Fibroblast of lung (primary cell): ENCODE results near the gene SGPL1.

Experiments
- CTCF ChIP-seq, 2 donors: IDR thresholded peaks in 1 of 2; conservative IDR thresholded peaks in 1 of 2; 1 replicate in 1 of 2; 2 replicates in 1 of 2; pipeline ENCODE4 v1.5.1; 2011 to 2012; ENCODE audit warnings: low read length in 2 of 2, control low read depth in 1 of 2, inconsistent platforms in 1 of 2, low read depth in 1 of 2, mild to moderate bottlenecking in 1 of 2
- EZH2 ChIP-seq: IDR thresholded peaks from 2 replicates; pipeline ENCODE4 v1.5.1; 2012; ENCODE audit warnings: low read length, control low read depth, mild to moderate bottlenecking; ENCODE audit errors: missing control alignments

GRCh38 chr10:70834021-70834420 lies 18.3 kb downstream of the SGPL1 start:
- TF ChIP-seq EZH2 (no peak), CTCF (conservative IDR thresholded peaks at IDR 0.05 in 1 of 2, IDR thresholded peaks at IDR 0.05 in 1 of 2; ENCODE audit: low read depth in 1 of 2, low read length in 2 of 2) (no peak)
